ACC112 (cell line): ENCODE measurements around the gene ANAPC10.

Experiments
- H2AFZ ChIP-seq: fragments of 200-600 bp; sonication (generic); one replicate; pipeline ENCODE4 v1.6.0; 2017; ENCODE audit warnings: antibody characterized with exemption, low read length; ENCODE audit not compliant: unreplicated experiment
- H3K27ac ChIP-seq: fragments of 200-600 bp; sonication (generic); 2 replicates; pipeline ENCODE4 v1.5.1; 2014; ENCODE audit warnings: low read depth, mild to moderate bottlenecking, antibody characterized with exemption, low read length, moderate library complexity
- H3K27me3 ChIP-seq: fragments of 200-600 bp; sonication (generic); 2 replicates; pipeline ENCODE4 v1.6.1; 2014; ENCODE audit warnings: mild to moderate bottlenecking, antibody characterized with exemption, low read length, moderate library complexity, mixed read lengths; ENCODE audit not compliant: insufficient read depth
- H3K36me3 ChIP-seq: fragments of 200-600 bp; sonication (generic); 2 replicates; pipeline ENCODE4 v1.6.1; 2016; ENCODE audit warnings: mild to moderate bottlenecking, antibody characterized with exemption, low read length, moderate library complexity, mixed read lengths; ENCODE audit not compliant: insufficient read depth
- H3K4me1 ChIP-seq: fragments of 200-600 bp; sonication (generic); one replicate; pipeline ENCODE4 v1.6.1; 2016; ENCODE audit warnings: low read length, mixed read lengths; ENCODE audit not compliant: insufficient read depth, unreplicated experiment, control insufficient read depth
- H3K4me3 ChIP-seq: fragments of 200-600 bp; sonication (generic); 2 replicates; pipeline ENCODE4 v1.5.1; 2014; ENCODE audit warnings: mild to moderate bottlenecking, low read depth, low read length
- H3K79me2 ChIP-seq: fragments of 200-600 bp; sonication (generic); one replicate; pipeline ENCODE4 v1.6.0; 2016; ENCODE audit warnings: low read length; ENCODE audit not compliant: control insufficient read depth, unreplicated experiment, insufficient read depth

Gene ANAPC10

DNA sequence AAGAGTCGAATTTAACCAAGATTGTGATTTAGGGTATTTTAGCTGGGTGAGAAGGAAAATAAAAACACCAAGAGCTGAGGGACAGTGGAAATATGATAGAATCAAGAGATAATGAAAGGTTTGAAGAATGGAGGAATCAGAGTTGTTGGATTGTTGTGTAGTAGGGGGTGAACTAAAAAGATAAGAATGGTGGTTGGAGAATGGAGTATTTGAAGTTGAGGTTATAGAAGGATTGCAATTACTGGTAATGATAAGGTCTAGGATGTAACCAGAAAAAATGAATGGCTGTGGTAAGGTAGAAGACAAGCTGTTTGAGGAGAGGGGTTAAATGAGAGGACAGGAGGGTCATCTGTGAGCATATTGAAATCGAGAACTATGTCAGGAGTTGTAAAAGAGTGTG is 4.6 kb upstream of the ANAPC10 start:
- Histone ChIP-seq H3K27ac (no peak overlapping the region), H2AFZ (no peak overlapping the region), H3K4me3 (peak overlapping the region; percentile 19; the same call in 1 of the 2 replicates), H3K4me1 (peaks cover 32% of the 10 kb centered on the region), H3K36me3 (peaks cover 31% of the 10 kb centered on the region), H3K79me2 (peaks cover 84% of the 10 kb centered on the region), H3K27me3 (no peaks in the 10 kb centered on the region)

GRCh38 chr4:145101091-145101490 is 3.1 kb upstream of the ANAPC10 start:
- no peaks in the 10 kb centered on the region for H3K27me3 ChIP-seq
- no peak overlapping the region for H3K27ac ChIP-seq
- peaks cover 84% of the 10 kb centered on the region for H3K79me2 ChIP-seq
- H3K4me3 ChIP-seq = peak overlapping the region; percentile 40; the same call in 1 of the 2 replicates
- peaks cover 19% of the 10 kb centered on the region for H3K36me3 ChIP-seq
- H3K4me1 ChIP-seq = peaks cover 37% of the 10 kb centered on the region
- H2AFZ ChIP-seq = no peak overlapping the region

- peak overlapping the region; percentile 91; the same call in 1 of the 2 replicates for H3K27ac ChIP-seq
- peak overlapping the region; percentile 89 for H3K4me3 ChIP-seq
- peaks cover 84% of the 10 kb centered on the region for H3K79me2 ChIP-seq
- peaks cover 45% of the 10 kb centered on the region for H3K4me1 ChIP-seq
- peaks cover 18% of the 10 kb centered on the region for H3K36me3 ChIP-seq
- no peaks in the 10 kb centered on the region for H3K27me3 ChIP-seq
- no peak overlapping the region for H2AFZ ChIP-seq
Measured at GRCh38 chr4:145099653-145100052, 1.7 kb upstream of the ANAPC10 start.

GRCh38 chr4:145098675-145099037 is 660 bp upstream of the ANAPC10 start:
- no peaks in the 10 kb centered on the region for H3K27me3 ChIP-seq
- H3K4me3 ChIP-seq = peak overlapping the region; percentile 89
- peak overlapping the region; percentile 44 for H2AFZ ChIP-seq
- peaks cover 50% of the 10 kb centered on the region for H3K4me1 ChIP-seq
- H3K27ac ChIP-seq = peak overlapping the region; percentile 91
- peaks cover 87% of the 10 kb centered on the region for H3K79me2 ChIP-seq
- peaks cover 24% of the 10 kb centered on the region for H3K36me3 ChIP-seq

- Histone ChIP-seq H3K4me1 (peaks cover 43% of the 10 kb centered on the region), H2AFZ (peak overlapping the region; percentile 86), H3K36me3 (peaks cover 37% of the 10 kb centered on the region)
Measured at GRCh38 chr4:145097331-145097820, 620 bp downstream of the ANAPC10 start.

GRCh38 chr4:145093638-145094037 is 4.4 kb downstream of the ANAPC10 start:
- peaks cover 59% of the 10 kb centered on the region for H3K79me2 ChIP-seq
- H3K4me1 ChIP-seq = peaks cover 23% of the 10 kb centered on the region
- no peaks in the 10 kb centered on the region for H3K27me3 ChIP-seq
- peaks cover 53% of the 10 kb centered on the region for H3K36me3 ChIP-seq
- H3K4me3 ChIP-seq = no peak overlapping the region
- no peak overlapping the region for H3K27ac ChIP-seq
- H2AFZ ChIP-seq = no peak overlapping the region

More at GRCh38 chr4:145097331-145097820, 620 bp downstream of the ANAPC10 start:
- Histone ChIP-seq H3K79me2 (peaks cover 86% of the 10 kb centered on the region), H3K4me3 (peak overlapping the region; percentile 89), H3K27me3 (no peaks in the 10 kb centered on the region), H3K27ac (peak overlapping the region; percentile 91)

GRCh38 chr4:145090380-145090779 is 7.6 kb downstream of the ANAPC10 start:
- Histone ChIP-seq H3K27ac (no peak overlapping the region), H3K27me3 (no peaks in the 10 kb centered on the region), H3K79me2 (peaks cover 52% of the 10 kb centered on the region), H3K4me3 (no peak overlapping the region), H3K4me1 (peaks cover 17% of the 10 kb centered on the region), H2AFZ (no peak overlapping the region), H3K36me3 (peaks cover 52% of the 10 kb centered on the region)

DNA sequence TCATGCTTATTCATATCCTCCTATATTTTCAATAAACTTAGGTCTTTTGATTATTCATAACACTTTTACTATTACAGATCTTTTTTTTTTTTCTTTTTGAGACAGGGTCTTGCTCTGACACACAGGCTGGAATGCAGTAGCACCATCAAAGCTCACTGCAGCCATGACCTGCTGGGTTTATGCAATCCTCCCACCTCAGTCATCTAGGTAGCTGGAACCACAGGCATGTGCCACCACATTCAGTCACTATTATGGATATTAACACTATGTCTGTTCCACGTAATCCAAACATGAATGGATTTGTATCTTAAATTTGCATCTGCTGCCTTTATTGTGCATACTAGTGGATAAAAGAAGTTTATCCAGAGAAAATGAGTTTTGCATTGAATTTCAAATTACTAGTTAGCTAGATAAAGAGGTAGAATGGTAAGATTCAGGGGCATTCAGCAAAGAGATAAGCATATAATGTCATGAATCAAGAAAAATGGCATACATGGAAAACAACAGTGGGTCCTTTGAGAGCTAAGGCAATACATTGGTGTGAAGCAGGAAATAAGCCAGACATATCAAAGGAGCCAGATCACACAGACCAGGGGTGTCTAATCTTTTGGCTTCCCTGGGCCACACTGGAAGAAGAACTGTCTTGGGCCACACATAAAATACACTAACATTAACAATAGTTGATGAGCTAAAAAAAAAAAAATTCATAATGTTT is 13.9 kb downstream of the ANAPC10 start:
- Histone ChIP-seq H3K79me2 (peaks cover 22% of the 10 kb centered on the region), H3K4me3 (no peak overlapping the region), H2AFZ (no peak overlapping the region), H3K4me1 (no peaks in the 10 kb centered on the region), H3K36me3 (0 out of 2 replicates have a peak, but pooled peaks cover 5% of the 10 kb centered on the region), H3K27ac (no peak overlapping the region), H3K27me3 (no peaks in the 10 kb centered on the region)

DNA sequence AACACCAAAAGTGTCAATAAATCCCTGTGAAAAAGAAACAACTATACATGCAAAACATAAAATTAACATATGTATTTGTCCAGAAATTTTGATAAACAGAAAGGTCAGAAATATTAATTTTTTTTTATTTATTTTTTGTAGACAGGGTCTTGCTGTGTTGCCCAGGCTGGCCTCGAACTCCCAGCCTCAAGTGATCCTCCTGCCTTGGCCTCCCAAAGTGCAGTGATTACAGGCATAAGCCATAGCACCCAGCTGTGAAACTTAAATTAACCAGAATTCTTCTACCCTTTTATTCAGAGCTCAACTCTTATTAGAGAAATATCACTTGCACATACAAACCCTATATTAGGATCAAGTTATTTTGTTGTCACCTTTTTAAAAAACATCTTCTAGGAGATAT is 16.2 kb downstream of the ANAPC10 start:
- Histone ChIP-seq H3K36me3 (peaks cover 11% of the 10 kb centered on the region; the same call in 1 of the 2 replicates), H3K27me3 (no peaks in the 10 kb centered on the region), H3K27ac (no peak overlapping the region), H3K4me1 (no peaks in the 10 kb centered on the region), H3K79me2 (peaks cover 21% of the 10 kb centered on the region), H2AFZ (no peak overlapping the region), H3K4me3 (no peak overlapping the region)

DNA sequence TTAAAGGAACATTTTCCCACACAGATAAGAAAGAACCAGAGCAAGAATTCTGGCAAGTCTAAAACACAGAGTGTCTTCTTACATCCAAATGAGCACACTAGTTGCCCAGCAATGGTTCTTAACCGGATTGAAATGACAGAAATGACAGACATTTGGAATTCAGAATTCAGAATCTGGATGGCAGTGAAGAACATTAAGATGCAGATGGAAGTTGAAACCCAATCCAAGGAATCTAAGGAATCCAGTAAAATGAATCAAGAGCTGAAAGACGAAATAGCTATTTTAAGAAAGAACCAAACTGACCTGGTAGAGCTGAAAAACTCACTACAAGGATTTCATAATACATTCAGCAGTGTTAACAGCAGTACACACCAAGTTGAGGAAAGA is 21.5 kb downstream of the ANAPC10 start:
- Histone ChIP-seq H3K27me3 (no peaks in the 10 kb centered on the region), H3K27ac (no peak overlapping the region), H3K79me2 (peaks cover 30% of the 10 kb centered on the region)

More for the DNA sequence above, 21.5 kb downstream of the ANAPC10 start:
- peaks cover 11% of the 10 kb centered on the region; the same call in 1 of the 2 replicates for H3K36me3 ChIP-seq
- H3K4me3 ChIP-seq = no peak overlapping the region
- H2AFZ ChIP-seq = no peak overlapping the region
- H3K4me1 ChIP-seq = no peaks in the 10 kb centered on the region
